Measurements from ENCODE around the gene TCEAL3. TPM values are rescaled to one million over a fixed set of nuclear protein-coding genes. Genes with fewer than 3 reads are reported as not detected.
"Not testable (repeated sequence)": the region's sequence is repeated elsewhere in the genome, so short reads cannot be mapped to it uniquely, and the experiment has no call there.

TCEAL3 gene
- total RNA-seq, 1 donor from 2014 or later: 14.9 TPM

DNA sequence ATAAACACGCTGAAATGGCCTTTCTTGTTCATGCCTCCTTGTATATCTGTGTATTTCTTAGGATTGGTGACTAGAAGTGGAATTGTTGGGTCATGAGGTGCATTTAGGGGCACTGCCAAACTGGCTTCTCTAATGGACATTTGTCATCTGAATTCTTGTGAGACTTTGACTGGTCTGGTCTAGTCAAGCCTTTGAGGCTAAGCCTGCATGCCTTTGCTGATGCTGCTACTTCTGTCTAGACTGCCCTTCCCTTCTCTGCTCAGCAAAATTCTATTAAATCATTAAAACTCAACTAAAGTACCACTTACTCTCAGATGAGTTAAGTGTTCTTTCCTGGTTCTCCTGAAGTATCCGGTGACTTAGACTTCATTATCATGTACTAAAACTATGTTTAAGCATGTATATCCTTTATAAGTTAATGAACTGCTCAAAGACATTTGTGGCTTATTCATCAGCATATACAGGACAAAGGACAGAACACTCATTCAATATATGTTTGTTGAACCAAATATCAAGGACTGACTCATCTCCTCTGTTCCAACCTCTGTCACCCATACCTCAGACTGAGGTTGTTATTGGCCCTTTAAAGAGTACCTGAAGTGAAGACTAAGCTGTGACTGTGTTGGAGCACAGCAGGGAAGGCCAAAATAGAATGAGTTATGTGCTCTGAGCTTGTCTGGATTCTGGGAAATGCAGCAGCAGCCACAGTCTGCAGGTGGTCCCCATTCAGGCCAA is 30.0 kb downstream of the TCEAL3 start:
- TF ChIP-seq, protein P1, sequence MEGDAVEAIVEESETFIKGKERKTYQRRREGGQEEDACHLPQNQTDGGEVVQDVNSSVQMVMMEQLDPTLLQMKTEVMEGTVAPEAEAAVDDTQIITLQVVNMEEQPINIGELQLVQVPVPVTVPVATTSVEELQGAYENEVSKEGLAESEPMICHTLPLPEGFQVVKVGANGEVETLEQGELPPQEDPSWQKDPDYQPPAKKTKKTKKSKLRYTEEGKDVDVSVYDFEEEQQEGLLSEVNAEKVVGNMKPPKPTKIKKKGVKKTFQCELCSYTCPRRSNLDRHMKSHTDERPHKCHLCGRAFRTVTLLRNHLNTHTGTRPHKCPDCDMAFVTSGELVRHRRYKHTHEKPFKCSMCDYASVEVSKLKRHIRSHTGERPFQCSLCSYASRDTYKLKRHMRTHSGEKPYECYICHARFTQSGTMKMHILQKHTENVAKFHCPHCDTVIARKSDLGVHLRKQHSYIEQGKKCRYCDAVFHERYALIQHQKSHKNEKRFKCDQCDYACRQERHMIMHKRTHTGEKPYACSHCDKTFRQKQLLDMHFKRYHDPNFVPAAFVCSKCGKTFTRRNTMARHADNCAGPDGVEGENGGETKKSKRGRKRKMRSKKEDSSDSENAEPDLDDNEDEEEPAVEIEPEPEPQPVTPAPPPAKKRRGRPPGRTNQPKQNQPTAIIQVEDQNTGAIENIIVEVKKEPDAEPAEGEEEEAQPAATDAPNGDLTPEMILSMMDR (IDR thresholded peaks at IDR 0.05; ENCODE audit: insufficient read depth, low read length, poor library complexity, severe bottlenecking): no peak
- no peak for DNase-seq (ENCODE audit: low read depth)
- no peaks in the 10 kb centered on the region for H3K27me3 ChIP-seq (ENCODE audit: control insufficient read depth, insufficient read depth, low read length)
- no peak overlapping the region for H3K4me3 ChIP-seq (ENCODE audit: low read depth, low read length)
- no peaks in the 10 kb centered on the region for H3K36me3 ChIP-seq (ENCODE audit: control insufficient read depth, insufficient read depth, low read length)

DNA sequence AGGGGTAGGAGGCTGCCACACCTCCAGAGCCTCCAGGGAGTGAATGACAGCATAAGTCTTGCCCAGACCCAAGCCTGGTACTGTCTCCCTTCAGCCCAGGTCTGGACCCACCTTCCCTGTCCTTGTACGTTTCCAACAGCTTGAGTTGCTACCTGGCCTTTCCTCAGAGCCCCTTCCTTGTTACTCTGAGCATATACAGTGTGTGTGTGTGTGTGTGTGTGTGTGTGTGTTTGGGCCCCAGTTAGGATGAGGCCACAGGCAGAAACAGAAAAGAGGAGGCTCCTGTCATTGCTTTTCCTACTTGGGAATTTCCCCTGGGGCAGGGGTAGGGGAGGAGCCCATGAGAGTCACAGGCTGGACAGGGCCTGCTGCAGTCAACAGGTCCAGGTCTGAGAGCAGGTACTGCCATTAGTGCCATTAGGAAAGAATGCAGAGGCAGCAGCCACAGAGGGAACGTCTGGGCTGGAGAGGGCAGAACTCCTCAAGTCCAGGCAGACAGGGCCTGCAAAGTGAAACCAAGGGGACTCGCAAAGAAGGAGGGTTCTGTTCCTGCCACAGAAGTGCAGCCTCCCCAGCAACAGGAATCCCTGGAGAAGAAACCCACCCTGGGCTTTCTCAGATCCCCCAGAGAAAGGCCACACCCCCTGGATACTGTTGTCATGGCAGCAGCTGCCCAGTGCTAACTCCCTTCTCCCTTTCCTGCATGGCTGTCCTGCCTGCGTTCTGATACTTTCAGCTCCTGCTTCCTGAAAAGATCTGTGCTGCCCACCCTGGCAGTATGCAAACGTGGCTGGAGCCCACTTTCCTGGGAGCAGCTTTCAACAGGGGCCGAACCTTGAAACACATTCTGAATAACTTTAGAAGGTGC is 30.9 kb downstream of the TCEAL3 start:
- not testable (repeated sequence) for H3K27me3 ChIP-seq (ENCODE audit: control insufficient read depth, insufficient read depth, low read length); DNase-seq (ENCODE audit: low read depth); H3K4me3 ChIP-seq (ENCODE audit: low read depth, low read length); H3K36me3 ChIP-seq (ENCODE audit: control insufficient read depth, insufficient read depth, low read length)

DNA sequence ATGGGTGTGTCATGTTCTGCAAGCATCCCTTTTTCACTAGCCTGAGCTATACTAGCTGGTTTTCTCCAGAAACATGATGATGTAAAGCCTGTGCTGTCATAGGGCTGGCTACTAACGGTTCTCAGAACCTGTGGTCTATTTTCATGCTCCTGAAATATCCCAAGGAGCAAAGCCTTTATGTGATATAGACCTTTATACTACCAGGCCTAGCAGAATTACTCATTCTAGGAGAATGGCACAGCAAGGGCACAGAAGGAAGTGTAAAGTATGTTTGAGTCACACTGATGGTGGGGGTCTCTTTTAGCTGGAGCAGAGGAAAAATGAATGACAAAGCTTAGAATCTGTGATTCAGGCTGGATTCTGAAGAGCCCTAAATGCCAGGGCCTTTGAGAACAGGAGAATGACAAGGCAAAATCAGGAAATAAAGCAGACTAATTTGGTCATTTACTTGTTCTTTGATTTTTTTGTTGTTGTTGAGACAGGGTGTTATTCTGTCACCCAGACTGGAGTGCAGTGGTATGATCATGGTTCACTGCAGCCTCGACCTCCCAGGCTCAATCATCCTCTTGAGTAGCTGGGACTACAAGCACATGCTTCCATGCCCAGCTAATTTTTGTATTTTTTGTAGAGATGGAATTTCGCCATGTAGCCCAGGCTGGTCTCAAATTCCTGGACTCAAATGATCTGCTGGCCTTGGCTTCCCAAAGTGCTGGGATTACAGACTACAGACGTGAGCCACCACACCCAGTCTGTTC is 32.8 kb downstream of the TCEAL3 start:
- no peak overlapping the region for H3K4me3 ChIP-seq (ENCODE audit: low read depth, low read length)
- no peaks in the 10 kb centered on the region for H3K27me3 ChIP-seq (ENCODE audit: control insufficient read depth, insufficient read depth, low read length)
- DNase-seq (ENCODE audit: low read depth): no peak
- TF ChIP-seq, protein P1 (IDR thresholded peaks at IDR 0.05; ENCODE audit: insufficient read depth, low read length, poor library complexity, severe bottlenecking): no peak
- H3K36me3 ChIP-seq (ENCODE audit: control insufficient read depth, insufficient read depth, low read length): no peaks in the 10 kb centered on the region

DNA sequence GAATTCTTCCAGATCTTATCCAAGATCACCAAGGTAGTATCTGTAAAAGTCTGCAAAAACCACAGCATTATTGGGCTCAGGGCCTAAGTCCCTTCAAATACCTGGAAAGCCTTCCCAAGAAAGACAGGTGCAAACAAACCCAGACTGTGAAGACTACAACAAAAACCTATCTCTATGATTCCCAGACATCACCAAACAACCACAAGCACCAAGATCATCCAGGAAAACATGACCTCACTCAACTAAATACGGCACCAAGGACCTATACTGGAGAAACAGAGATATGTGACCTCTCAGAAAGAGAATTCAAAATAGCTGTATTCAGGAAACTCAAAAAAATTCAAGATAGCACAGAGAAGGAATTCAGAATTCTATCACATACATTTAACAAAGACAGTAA is 36.4 kb downstream of the TCEAL3 start:
- TF ChIP-seq, protein P1 (IDR thresholded peaks at IDR 0.05; ENCODE audit: insufficient read depth, low read length, poor library complexity, severe bottlenecking): no peak
- H3K36me3 ChIP-seq (ENCODE audit: control insufficient read depth, insufficient read depth, low read length): no peaks in the 10 kb centered on the region
- H3K4me3 ChIP-seq (ENCODE audit: low read depth, low read length): no peak overlapping the region
- no peaks in the 10 kb centered on the region for H3K27me3 ChIP-seq (ENCODE audit: control insufficient read depth, insufficient read depth, low read length)
- no peak for DNase-seq (ENCODE audit: low read depth)

DNA sequence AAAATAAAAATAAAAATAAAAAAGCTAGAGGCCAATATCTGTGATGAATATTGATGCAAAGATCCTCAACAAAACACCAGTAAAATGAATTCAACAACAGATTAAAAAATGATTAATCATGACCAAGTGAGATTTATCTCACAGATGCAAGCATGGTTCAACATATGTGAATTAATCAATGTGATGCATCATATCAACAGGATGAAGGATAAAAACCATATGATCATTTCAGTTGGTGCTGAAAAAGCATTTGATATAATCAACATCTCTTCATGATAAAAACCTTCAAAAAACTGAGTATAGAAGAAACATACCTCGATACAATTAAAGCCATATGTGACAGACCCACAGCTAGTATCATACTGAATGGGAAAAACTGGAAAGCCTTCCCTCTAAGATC is 39.9 kb downstream of the TCEAL3 start:
- H3K36me3 ChIP-seq (ENCODE audit: control insufficient read depth, insufficient read depth, low read length): no peaks in the 10 kb centered on the region
- TF ChIP-seq, protein P1 (IDR thresholded peaks at IDR 0.05; ENCODE audit: insufficient read depth, low read length, poor library complexity, severe bottlenecking): no peak
- H3K4me3 ChIP-seq (ENCODE audit: low read depth, low read length): no peak overlapping the region
- no peak for DNase-seq (ENCODE audit: low read depth)
- H3K27me3 ChIP-seq (ENCODE audit: control insufficient read depth, insufficient read depth, low read length): no peaks in the 10 kb centered on the region
